ENCODE data around the gene TYR.
"Not testable (repeated sequence)": the region's sequence is repeated elsewhere in the genome, so short reads cannot be mapped to it uniquely, and the experiment has no call there.

Gene TYR

GRCh38 chr11:89177691-89178231 lies at the start of gene TYR:
Gene TYR (plus strand): TSS chr11:89177875. CDS start chr11:89177954, 79 bp downstream.
- no peak for DNase-seq

- no peak for DNase-seq
Measured at GRCh38 chr11:89136606-89137005, 41.1 kb upstream of the TYR start.

GRCh38 chr11:89147229-89147628 lies 30.4 kb upstream of the TYR start:
- no peak for DNase-seq

- no peak for DNase-seq
Measured at GRCh38 chr11:89159974-89160373, 17.7 kb upstream of the TYR start.

- DNase-seq, result no peak
Measured at GRCh38 chr11:89161949-89162348, 15.7 kb upstream of the TYR start.

- no peak for DNase-seq
Measured at GRCh38 chr11:89163686-89164085, 14.0 kb upstream of the TYR start.

GRCh38 chr11:89168396-89168795 lies 9.3 kb upstream of the TYR start:
- DNase-seq, result no peak

- DNase-seq, result no peak
Measured at GRCh38 chr11:89175796-89176195, 1.9 kb upstream of the TYR start.

GRCh38 chr11:89176938-89177337 lies 737 bp upstream of the TYR start:
- DNase-seq, result no peak

GRCh38 chr11:89181111-89181510 lies 3.4 kb downstream of the TYR start:
- no peak for DNase-seq

- no peak for DNase-seq
Measured at GRCh38 chr11:89182773-89183518, 5.3 kb downstream of the TYR start.

- no peak for DNase-seq
Measured at GRCh38 chr11:89184021-89184420, 6.3 kb downstream of the TYR start.

- no peak for DNase-seq
Measured at GRCh38 chr11:89189776-89190175, 12.1 kb downstream of the TYR start.

GRCh38 chr11:89201138-89201537 lies 23.5 kb downstream of the TYR start:
- no peak for DNase-seq

GRCh38 chr11:89203814-89204213 lies 26.1 kb downstream of the TYR start:
- no peak for DNase-seq

GRCh38 chr11:89205378-89205777 lies 27.7 kb downstream of the TYR start:
- peak in 1 of 2 experiments; percentile 5 for DNase-seq

GRCh38 chr11:89220684-89221339 lies 43.1 kb downstream of the TYR start:
- DNase-seq, result no peak

- DNase-seq, result no peak
Measured at GRCh38 chr11:89235083-89235482, 57.4 kb downstream of the TYR start.

GRCh38 chr11:89235976-89236375 lies 58.3 kb downstream of the TYR start:
- no peak for DNase-seq

GRCh38 chr11:89247007-89247406 lies 69.3 kb downstream of the TYR start:
- not testable (repeated sequence) for DNase-seq

GRCh38 chr11:89249196-89249595 lies 71.5 kb downstream of the TYR start:
- no peak for DNase-seq

GRCh38 chr11:89261483-89261882 lies 83.8 kb downstream of the TYR start:
- not testable (repeated sequence) for DNase-seq

- DNase-seq, result no peak
Measured at GRCh38 chr11:89267660-89268302, 90.1 kb downstream of the TYR start.

Data from SW 1271 (cell line).